ENCODE results near the gene IL20RB. TPM values are rescaled to one million over a fixed set of nuclear protein-coding genes. Genes with fewer than 3 reads are reported as not detected.

Gene IL20RB
- total and polyA plus RNA-seq, 2 of the 13 experiments (the other 11 are each of a cell fraction or from before 2014, with no cell fraction given), result 0.22 to 0.32 TPM

GRCh38 chr3:136950623-136951022, 7.2 kb upstream of the IL20RB start:
- TF ChIP-seq ZNF800 (CRISPR knock-in tag; IDR thresholded peaks at IDR 0.05) (no peak), FOSL2 (CRISPR knock-in tag; IDR thresholded peaks at IDR 0.05) (no peak), ARHGAP35 (CRISPR knock-in tag; IDR thresholded peaks at IDR 0.05; ENCODE audit: borderline replicate concordance) (no peak), RBFOX2 (IDR thresholded peaks at IDR 0.05; ENCODE audit: low read depth, low read length) (no peak), ELK4 (CRISPR knock-in tag; IDR thresholded peaks at IDR 0.05; ENCODE audit: borderline replicate concordance) (no peak), HMGXB3 (CRISPR knock-in tag; IDR thresholded peaks at IDR 0.05; ENCODE audit: borderline replicate concordance) (no peak), ZNF136 (CRISPR knock-in tag; IDR thresholded peaks at IDR 0.05; ENCODE audit: low read depth) (no peak), ONECUT2 (CRISPR knock-in tag; IDR thresholded peaks at IDR 0.05) (no peak)
- Histone ChIP-seq H3K9ac (ENCODE audit: insufficient read depth, low read depth, low read length) (no peak overlapping the region), H3K4me2 (ENCODE audit: low read depth, low read length) (no peak overlapping the region), H3K27ac (ENCODE audit: extremely low read length, insufficient read depth, low read length) (no peak overlapping the region), H3K4me1 (ENCODE audit: insufficient read depth, low read length) (peaks cover 34% of the 10 kb centered on the region), H3K27me3 (ENCODE audit: control insufficient read depth in 1 of 2, insufficient read depth in 2 of 2, low read length in 2 of 2) (no peaks in the 10 kb centered on the region; a peak in 1 of 5 replicates), H3K9me3 (ENCODE audit: low read length) (no peaks in the 10 kb centered on the region), H2AFZ (ENCODE audit: low read length) (no peak overlapping the region), H3K79me2 (ENCODE audit: insufficient read depth, low read length) (no peaks in the 10 kb centered on the region), H3K36me3 (replicated peaks in 1 of 2; ENCODE audit: control insufficient read depth in 1 of 2, insufficient read depth in 2 of 2, low read length in 2 of 2) (peaks cover 3 to 5% of the 10 kb centered on the region in 2 experiments; a peak in 3 of 5 replicates), H3K4me3 (replicated peaks in 1 of 3; ENCODE audit: insufficient read depth in 1 of 3, low read depth in 2 of 3, low read length in 3 of 3) (no peak overlapping the region), H4K20me1 (ENCODE audit: insufficient read depth, low read length) (no peaks in the 10 kb centered on the region)
- WGBS (ENCODE audit: low lambda C conversion rate), result 100% methylated on average over 1 of the region's 1 CpG
- DNase-seq (ENCODE audit: low spot score) (no peak), FAIRE-seq (no peak), ATAC-seq (no peak)
- no TSS peak for BruUV-seq (replicated peaks)
- CTCF ChIA-PET (ENCODE audit: low intra/inter-chr PET ratio, low total read pairs), result no interaction called here
- intact Hi-C loops (cut with micrococcal nuclease; ENCODE audit: unreplicated experiment), result loop anchor here (5.0 kb wide), 1 partner anchor 88 kb away; the partner anchor contains the start of gene NCK1
- in situ Hi-C loops (cut with HindIII; ENCODE audit: extremely low pct_ligation_motif_present, low pct_unique_long_range_greater_than_20kb), result no loop called here
- POLR2A ChIA-PET, result no interaction called here

Data from HepG2 (cell line).